ENCODE results near the gene PDCD1.
"Not testable (repeated sequence)": the region's sequence is repeated elsewhere in the genome, so short reads cannot be mapped to it uniquely, and the experiment has no call there.

The PDCD1 gene

DNA sequence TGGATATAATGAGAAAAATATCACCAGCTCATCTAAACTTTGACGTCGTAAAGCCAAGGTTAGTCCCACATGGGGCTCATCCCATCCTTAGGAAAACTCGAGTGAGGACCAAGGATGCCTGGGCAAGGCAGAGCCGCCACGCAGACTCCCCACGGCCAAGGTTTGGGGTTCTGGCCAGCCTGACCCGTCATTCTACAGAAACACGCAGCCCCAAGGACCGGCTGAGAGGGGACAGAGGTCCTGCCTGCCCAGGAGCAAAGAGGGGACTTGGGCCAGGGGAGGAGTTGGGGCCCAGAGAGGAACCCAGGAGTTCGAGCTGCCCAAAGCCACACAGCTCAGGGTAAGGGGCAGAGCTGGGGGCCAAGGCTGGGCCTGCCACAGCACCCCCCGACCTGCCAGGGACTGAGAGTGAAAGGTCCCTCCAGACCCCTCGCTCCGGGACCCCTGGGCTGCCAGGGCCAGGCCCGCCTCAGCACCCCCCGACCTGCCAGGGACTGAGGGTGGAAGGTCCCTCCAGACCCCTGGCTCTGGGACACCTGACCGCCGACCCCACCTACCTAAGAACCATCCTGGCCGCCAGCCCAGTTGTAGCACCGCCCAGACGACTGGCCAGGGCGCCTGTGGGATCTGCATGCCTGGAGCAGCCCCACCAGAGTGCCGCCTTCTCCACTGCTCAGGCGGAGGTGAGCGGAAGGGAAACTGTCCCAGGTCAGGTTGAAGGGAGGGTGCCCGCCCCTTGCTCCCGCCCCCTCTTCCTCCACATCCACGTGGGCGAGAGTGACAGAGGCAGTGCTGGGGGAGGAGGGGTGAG is at the start of gene PDCD1:
Gene PDCD1 (minus strand): TSS at position 689 of the 811 bp plus-strand sequence. CDS start 56 bp downstream, at position 633.
- peak within 1 kb of the TSS; percentile 82 to 98 (median 89) for H3K27ac ChIP-seq
- H3K4me3 ChIP-seq, result peak within 1 kb of the TSS; percentile 37 to 64 (median 56)
- peaks cover 0 to 6% (median 0%) of the 10 kb centered on the region in 11 experiments; a peak in 3 of 22 replicates for H3K27me3 ChIP-seq
- H3K9ac ChIP-seq, result peak within 1 kb of the TSS; percentile 69 to 97 (median 79)
- H4K20me1 ChIP-seq, result peaks cover 0 to 19% (median 0%) of the 10 kb centered on the region in 11 experiments; a peak in 5 of 22 replicates
- peak within 1 kb of the TSS; percentile 94 to 100 (median 99) for H3K4me2 ChIP-seq
- H3K36me3 ChIP-seq, result no peaks in the 10 kb centered on the region; a peak in 1 of 22 replicates
- no peaks in the 10 kb centered on the region for H3K9me3 ChIP-seq (replicated peaks in 1 of 11)
- no peak for TF ChIP-seq Cebpa-rat (IDR thresholded peaks at IDR 0.05)
- peaks cover 94 to 100% (median 99%) of the 10 kb centered on the region in 10 experiments for H3K4me1 ChIP-seq

- peaks cover 29 to 75% (median 63%) of the 10 kb centered on the region in 11 experiments for H3K36me3 ChIP-seq
- H3K9me3 ChIP-seq (replicated peaks in 1 of 11), result peaks cover 30 to 48% (median 45%) of the 10 kb centered on the region in 11 experiments
- not testable (repeated sequence) for H3K4me3 ChIP-seq, H3K27me3 ChIP-seq, H3K9ac ChIP-seq, H3K27ac ChIP-seq, H3K4me2 ChIP-seq
- peaks cover 0 to 75% (median 42%) of the 10 kb centered on the region in 11 experiments; a peak in 20 of 22 replicates for H4K20me1 ChIP-seq
- H3K4me1 ChIP-seq, result peaks cover 8 to 37% (median 32%) of the 10 kb centered on the region in 10 experiments
Observed at GRCh38 chr2:241907831-241908230, 49.1 kb upstream of the PDCD1 start.

DNA sequence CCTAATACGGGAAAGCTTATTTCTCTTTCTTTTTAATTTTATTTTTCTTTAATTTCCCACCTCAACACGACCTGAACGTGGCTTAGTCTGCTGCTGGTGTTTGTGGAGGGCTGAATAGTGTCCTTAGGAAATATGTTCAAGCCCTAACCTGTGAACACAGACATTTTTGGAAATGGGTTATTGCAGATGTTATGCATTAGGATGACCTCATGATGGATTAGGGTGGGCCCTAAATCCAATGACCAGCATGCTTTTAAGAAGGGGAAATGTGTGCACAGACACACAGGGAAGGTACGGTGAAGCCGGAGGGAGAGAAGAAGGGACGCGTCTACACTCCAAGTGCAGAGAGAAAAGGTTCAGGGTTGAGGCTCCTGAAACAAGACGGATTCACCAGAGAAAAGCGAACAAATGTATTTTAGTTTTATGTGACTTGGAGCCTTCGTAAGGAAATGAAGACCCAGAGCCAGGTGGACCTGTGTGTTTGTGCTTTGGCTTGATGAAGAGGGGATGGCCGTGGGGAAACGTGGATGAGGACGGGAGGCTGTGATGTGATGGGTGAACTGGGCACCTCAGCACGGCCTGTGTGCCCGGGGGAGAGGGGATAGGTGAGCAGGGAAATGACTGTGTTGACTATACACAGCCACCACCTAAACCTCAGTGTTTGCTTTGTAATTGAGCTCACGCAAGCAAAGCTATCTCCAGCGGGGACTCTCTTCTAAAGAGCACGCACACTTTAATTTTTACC is 48.3 kb upstream of the PDCD1 start:
- H3K4me2 ChIP-seq, result no peak overlapping the region
- H4K20me1 ChIP-seq, result peaks cover 0 to 82% (median 48%) of the 10 kb centered on the region in 11 experiments; a peak in 20 of 22 replicates
- H3K36me3 ChIP-seq, result peaks cover 25 to 67% (median 55%) of the 10 kb centered on the region in 11 experiments
- peaks cover 14 to 45% (median 39%) of the 10 kb centered on the region in 10 experiments for H3K4me1 ChIP-seq
- H3K9me3 ChIP-seq (replicated peaks in 1 of 11), result peaks cover 22 to 40% (median 36%) of the 10 kb centered on the region in 11 experiments
- no peak overlapping the region for H3K4me3 ChIP-seq
- H3K9ac ChIP-seq, result no peak overlapping the region
- H3K27me3 ChIP-seq, result peaks cover 0 to 12% (median 0%) of the 10 kb centered on the region in 11 experiments; a peak in 5 of 22 replicates
- no peak for TF ChIP-seq Cebpa-rat (IDR thresholded peaks at IDR 0.05)
- no peak overlapping the region for H3K27ac ChIP-seq

GRCh38 chr2:241906378-241906770 is 47.7 kb upstream of the PDCD1 start:
- Histone ChIP-seq H3K36me3 (peaks cover 19 to 62% (median 51%) of the 10 kb centered on the region in 11 experiments), H3K4me1 (peaks cover 19 to 51% (median 45%) of the 10 kb centered on the region in 10 experiments), H3K4me2 (0 out of 22 replicates have a peak overlapping the region, but pooled peaks of 1 of the 11 experiments have one; percentile 98), H3K9me3 (replicated peaks in 1 of 11) (peaks cover 16 to 33% (median 30%) of the 10 kb centered on the region in 11 experiments), H4K20me1 (peaks cover 0 to 88% (median 53%) of the 10 kb centered on the region in 11 experiments; a peak in 20 of 22 replicates), H3K27me3 (peaks cover 0 to 17% (median 0%) of the 10 kb centered on the region in 11 experiments; a peak in 5 of 22 replicates)
- H3K27ac ChIP-seq, H3K9ac ChIP-seq, H3K4me3 ChIP-seq: not testable (repeated sequence)

GRCh38 chr2:241905716-241906377 is 47.2 kb upstream of the PDCD1 start:
- no peak for TF ChIP-seq Cebpa-rat (IDR thresholded peaks at IDR 0.05)
- Histone ChIP-seq H3K27me3 (peaks cover 0 to 22% (median 0%) of the 10 kb centered on the region in 11 experiments; a peak in 5 of 22 replicates), H3K27ac (no peak overlapping the region), H3K4me3 (no peak overlapping the region), H3K4me1 (peaks cover 23 to 56% (median 50%) of the 10 kb centered on the region in 10 experiments), H3K9ac (peak overlapping the region in 3 of 11 experiments; percentile 28 to 40 (median 39); a peak in 5 of 22 replicates), H3K36me3 (peaks cover 13 to 62% (median 46%) of the 10 kb centered on the region in 11 experiments), H4K20me1 (peaks cover 0 to 94% (median 58%) of the 10 kb centered on the region in 11 experiments; a peak in 20 of 22 replicates), H3K4me2 (peak overlapping the region in 8 of 11 experiments; percentile 75 to 98 (median 93); a peak in 14 of 22 replicates), H3K9me3 (replicated peaks in 1 of 11) (peaks cover 10 to 28% (median 25%) of the 10 kb centered on the region in 11 experiments)

- Histone ChIP-seq H3K4me1 (peaks cover 23 to 64% (median 58%) of the 10 kb centered on the region in 10 experiments), H3K9ac (peak overlapping the region in 4 of 11 experiments; percentile 21 to 40 (median 34); a peak in 6 of 22 replicates), H3K27me3 (peaks cover 0 to 23% (median 0%) of the 10 kb centered on the region in 11 experiments; a peak in 5 of 22 replicates), H3K27ac (no peak overlapping the region), H4K20me1 (peaks cover 0 to 97% (median 66%) of the 10 kb centered on the region in 11 experiments; a peak in 20 of 22 replicates), H3K4me2 (peak overlapping the region in 9 of 11 experiments; percentile 37 to 98 (median 93); a peak in 18 of 22 replicates), H3K36me3 (peaks cover 6 to 59% (median 38%) of the 10 kb centered on the region in 11 experiments; a peak in 21 of 22 replicates), H3K4me3 (no peak overlapping the region), H3K9me3 (replicated peaks in 1 of 11) (peaks cover 3 to 20% (median 17%) of the 10 kb centered on the region in 11 experiments; a peak in 20 of 22 replicates)
- TF ChIP-seq Cebpa-rat (IDR thresholded peaks at IDR 0.05), result no peak
Observed at GRCh38 chr2:241904791-241905710, 46.4 kb upstream of the PDCD1 start.
